NCI-H345 (cell line): ENCODE data around the gene LIMS2.

ENCODE experiments used
- DNase-seq: peaks from one replicate; lab custom pipeline; 2025; lab: John Stamatoyannopoulos, UW

LIMS2 gene

DNA sequence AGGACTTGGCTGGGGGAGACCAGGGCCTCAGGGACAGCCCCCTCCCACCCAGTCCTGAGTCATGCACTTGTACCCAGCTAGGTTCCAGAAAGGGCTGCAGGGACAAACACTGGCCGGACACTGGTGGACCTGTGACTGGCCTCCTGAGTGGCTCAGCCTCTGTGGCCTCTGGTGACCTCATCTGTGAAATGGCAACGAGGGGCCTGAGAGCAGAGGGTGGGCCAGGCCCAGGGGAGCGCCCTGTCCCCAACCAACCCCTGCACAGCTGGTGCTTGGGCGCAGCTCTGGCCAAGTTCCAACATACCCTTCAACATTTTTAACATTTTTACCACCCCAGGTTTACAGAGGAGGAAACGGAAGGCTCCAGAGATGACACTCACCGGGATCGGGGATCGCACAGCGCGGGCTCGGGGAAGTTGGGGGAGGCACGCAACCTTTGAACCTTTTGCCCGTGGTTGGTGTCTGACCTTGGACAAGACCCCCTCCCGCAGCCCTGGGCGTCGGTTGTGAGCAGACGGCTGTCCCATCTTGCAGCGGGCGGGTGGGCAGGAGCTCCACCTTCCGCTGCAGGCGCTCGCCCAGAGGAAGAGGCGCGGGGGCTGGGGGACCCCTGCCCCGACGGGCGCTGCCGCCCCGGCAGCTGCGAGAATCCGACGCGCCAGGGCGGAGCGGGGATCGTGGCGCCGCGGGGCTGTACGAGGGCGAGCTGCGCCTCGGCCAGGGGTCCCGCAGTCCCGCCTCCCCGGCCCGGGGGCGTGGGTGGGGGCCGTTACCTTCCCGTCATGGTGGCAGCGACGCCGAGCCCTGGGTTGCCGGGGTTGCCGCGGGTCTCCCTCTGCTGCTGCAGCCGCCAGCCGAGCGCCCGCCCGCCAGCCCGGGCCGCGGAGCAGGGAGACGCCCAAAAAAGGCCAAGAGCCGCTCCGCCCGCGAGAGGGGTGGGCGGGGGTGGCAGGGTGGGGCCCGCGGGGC lies 805 bp downstream of the LIMS2 start:
- peak; percentile 6 for DNase-seq

DNA sequence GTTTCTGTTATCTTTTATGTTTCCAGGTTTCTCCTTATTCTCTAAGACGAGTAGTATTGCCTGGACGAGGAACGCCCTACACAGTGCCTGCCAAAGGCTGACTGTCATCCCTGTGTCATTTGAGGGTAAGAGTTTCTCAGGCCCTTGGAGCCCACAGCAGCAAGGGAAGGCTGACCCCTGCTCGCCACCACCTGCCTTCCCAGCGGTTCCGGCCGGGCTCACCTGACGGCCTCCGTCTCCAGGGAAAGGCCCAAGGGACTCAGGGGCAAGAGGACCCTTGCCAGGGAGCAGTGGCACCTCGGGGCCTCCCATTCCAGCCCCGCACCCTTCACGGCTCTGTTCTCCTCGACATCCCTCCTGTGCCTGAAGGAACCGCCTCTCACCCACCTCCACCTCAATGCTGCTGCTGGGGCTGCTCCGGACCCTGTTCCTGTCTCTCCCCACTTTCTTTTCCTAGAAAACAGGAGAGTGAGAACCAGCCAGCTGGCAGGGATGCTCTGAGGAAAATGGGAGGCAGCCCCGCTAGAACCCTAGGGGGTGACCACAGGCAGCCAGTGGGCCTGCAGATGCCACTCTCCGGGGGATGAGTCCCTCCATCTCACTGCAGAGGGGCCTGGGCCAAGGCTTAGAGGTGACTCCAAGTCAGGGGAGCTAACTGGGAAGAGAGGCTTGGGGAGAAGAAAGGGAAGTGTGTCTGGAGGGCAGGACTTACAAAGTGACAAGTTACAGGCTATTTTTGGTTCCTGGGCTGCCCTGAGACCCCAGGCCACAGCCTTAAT lies 1.9 kb downstream of the LIMS2 start:
- DNase-seq: no peak

DNA sequence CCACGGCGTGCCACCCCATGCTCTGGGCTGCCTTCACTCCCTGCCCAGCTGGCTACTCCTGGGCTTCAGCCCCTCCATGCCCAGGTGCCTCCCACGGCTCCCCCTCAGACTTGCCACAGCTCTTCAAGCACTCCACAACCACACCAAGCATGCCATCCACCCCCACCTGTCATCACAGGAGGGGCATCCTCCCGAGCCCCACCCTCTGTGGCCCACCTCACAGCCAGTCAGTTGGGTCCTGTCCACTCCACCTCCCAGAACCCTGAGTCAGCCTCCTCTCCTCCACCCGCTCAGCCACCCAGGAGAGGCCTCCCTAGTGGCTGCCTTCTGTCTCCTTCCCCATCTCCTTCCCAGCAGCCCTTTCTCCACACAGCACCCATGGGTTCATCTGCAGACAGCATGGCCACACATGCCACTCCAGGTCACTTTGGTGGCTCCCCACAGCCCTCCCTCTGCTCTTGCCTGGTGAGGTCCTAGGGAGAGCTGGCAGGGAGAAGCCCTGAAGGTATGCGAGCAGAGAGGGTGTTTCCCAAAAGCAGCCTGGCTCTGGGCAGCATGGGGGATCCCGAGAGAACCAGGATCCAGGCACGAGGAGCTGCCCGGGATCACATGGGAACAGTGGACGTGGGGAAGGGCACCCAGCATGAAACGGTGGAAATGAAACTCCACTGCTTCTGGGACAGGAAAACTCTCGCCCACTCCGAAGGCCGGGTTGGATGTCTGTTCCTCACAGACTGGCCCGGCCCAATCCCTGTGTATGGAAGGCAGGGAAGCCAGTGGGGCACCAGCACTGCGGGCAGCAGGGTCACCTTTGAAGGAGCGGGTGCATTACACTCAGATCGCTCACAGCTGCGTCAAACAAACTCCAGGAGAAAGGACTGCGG lies 2.7 kb downstream of the LIMS2 start:
- no peak for DNase-seq

DNA sequence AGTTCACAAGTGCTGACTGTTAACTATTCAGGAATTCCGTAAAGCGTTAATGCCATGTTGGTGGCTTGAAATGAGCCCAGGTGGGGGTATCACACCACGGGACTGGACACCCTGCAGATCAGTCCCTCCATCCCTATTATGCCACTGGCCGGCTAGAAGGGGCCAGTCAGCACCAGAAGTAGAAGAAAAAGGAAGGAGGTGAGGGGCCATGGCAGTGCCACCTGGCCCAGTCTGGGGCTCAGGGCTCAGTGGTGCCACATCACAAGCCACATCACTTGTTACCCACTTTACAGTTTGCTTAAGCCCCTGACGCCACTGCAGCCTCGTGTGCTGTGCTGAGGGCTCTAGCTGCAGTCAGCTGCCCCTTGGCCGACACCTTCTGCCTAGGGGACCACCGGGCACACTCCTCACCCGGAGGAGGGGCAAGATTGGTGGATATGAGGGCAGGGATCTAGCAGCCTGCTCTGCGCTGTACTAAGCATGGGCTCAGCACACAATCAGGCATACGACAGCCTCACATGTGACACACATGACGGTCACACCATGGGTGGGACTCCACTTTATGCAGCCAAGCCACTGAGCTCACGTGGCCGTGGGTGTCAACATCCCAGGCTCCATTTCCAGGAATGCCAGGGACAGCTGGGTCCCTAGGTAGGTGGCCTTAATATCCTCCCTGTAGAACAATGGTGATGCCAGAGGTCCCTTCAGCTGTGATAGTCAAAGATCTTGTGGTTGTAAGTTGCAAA lies 3.6 kb downstream of the LIMS2 start:
- no peak for DNase-seq

DNA sequence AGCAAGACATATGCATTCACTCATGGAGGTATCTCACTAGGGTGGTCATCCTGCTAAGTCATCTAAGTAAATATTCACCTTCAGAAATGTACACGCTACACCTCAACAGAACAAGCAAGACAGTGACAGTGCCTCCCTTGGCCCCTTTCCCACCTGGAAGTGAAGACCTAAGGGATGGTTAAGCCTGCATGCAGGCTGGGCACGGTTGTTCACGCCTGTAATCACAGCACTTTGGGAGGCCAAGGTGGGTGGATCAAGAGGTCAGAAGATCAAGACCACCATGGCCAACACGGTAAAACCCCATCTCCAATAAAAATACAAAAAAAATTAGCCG lies 4.4 kb downstream of the LIMS2 start:
- DNase-seq: no peak

DNA sequence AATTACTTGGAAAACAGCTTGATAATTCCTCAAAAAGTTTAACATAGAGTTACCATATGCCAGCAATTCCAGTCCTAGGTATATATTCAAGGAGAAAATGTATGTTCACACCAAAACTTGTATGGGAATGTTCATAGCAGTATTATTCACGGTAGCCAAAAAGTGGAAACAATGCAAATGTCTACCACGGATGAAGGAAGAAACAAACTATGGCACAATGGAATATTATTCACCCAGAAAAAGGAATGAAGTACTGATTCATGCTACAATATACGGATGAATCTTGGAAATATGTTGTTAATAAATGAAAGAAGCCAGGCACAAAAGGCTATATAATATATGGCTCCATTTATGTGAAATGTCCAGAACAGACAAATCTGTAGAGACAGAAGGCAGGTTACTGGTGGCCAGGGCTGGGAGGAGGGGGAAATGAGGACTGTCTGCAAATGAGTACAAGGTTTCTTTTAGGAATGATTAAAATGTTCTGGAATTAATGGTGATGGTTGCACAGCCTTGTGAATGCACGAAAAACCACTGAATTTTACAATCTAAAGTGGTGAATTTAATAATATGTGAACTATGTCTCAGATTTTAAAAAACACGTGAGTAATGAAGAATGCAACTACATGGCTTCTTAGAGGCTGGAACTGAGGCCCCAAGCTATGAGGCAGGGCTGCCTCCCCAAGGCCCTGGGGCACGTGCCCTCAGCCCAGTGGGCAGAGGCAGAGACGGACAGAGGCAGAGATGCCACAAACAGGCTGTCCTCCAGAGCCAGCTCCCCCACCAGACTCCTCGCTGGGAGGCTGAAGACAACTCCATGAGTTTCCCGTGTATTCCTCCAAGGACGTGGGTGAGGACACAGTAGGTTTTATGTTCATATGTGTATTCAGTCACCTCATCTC lies 5.0 kb downstream of the LIMS2 start:
- no peak for DNase-seq

DNA sequence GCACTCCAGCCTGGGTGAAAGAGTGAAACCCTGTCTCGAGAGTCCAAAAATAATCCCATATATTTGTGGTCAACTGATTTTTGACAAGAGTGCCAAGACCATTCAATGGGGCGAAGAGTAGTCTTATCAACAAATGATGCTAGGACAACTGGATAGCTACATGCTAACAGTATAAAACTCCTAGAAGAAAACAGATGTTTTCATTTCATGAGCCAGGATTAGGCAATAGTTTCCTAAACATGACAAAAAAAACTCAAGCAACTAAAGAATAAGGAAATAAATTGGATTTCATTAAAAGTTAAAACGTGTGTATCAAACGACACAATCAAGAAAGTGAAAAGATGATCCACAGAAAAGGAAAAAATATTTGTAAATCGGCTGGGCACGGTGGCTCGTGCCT lies 6.3 kb downstream of the LIMS2 start:
- no peak for DNase-seq

DNA sequence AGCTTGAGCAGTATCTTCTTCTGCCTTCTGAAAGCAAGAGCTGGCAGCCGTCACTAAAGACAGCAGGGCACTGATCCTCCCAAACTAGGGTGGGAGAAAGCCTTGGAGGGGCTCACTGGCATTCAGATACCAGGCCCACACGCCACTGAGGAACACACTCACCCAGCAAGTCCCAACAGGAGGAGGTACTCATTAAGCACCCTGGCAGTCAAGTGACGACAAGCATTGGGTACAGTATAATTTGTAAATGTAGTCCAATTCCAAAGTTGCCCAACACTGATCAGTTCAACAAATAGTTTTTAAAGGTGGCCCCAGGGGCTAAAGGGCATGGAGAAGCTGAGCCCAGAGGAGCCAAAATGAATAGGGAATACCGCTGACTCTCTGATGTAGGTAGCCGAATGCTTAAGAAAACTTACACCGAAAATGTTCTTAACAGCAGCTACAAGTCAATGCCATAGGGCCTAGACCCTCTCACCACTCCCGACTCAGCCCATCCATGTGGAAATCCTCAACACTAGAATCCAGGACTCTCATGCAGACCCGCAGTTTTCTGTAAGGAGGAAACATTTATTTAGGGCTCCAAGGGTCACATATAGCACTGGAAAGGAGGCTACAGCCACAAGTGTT lies 9.9 kb downstream of the LIMS2 start:
- no peak for DNase-seq

DNA sequence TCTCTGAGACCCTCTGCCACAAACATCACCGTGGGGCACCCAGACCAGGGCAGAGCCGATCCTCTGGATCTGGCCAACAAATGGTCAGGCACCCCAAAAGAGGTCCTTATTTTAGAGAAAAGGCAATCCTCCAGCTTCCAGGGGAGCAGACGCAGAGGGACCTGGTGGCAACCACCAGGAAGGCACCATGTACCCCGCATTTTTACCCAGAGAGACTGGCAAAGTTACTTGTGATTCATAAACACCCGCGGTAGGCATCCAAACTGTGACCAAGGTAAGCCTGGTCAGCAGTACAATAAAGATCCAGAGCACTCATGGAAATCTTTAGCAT lies 10.5 kb downstream of the LIMS2 start:
- no peak for DNase-seq

DNA sequence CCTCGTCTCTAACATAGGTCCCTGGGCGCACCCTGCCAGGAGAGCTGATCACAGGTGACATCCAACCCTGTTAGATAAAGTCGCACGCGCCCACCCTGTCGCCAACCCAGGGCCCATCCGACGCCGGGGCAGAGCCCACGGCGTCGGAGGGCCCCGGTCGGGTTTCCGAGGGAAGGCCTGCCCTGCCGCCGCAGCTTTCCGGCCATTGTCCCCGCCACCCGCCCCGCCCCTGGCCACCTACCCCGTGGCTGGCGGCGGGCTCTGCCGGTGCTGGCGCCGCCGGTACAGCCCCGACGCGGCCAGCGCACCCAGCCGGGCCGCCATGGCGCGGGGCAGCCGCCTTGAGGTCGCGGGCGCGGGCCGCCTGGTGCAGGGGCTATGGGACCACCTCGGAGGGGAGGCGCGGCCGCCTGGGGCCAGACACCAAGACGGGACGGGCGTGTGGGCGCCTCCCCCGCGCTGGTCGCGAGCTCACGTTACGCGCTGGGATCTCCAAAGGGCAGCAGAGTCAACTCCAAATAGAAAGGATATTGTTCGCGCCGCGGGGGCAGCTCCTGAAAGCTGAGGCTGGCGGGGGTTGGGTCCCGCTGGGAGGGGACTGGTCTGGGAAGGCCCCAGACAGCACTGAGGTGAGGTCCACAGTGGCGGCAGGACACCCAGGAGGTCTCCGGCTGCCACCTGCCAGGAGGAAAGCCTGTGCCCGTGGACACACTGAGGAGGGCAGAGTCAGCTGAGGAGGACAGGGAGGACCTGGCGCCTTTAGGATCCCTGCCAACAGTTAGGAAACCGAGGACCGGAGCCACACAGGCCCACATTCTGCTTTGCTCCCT lies 11.1 kb downstream of the LIMS2 start:
- DNase-seq: no peak

DNA sequence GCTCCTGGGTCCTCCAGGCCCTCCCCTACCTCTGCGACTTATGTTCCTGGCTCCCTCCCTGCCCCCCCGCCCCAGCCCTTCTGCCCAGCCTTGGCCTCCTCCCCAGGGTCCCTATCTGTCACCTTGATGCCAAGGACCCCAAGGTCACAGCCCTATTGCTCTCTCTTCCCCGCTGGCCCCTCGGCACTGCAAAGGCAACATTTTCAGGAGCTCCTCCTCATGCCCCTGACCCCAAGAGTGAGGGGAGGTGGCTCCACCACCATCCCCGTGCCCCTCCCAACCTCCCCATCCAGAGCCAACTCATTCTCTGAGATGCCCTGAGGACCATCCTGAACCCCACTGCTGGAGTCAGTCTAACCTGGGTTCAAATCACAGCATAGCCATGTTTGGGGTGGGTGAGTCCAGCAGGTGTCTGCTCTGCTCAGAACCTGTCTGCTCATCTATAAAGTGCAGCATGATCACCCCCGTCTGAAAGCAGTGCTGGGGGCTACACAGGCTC lies 11.7 kb downstream of the LIMS2 start:
- no peak for DNase-seq

DNA sequence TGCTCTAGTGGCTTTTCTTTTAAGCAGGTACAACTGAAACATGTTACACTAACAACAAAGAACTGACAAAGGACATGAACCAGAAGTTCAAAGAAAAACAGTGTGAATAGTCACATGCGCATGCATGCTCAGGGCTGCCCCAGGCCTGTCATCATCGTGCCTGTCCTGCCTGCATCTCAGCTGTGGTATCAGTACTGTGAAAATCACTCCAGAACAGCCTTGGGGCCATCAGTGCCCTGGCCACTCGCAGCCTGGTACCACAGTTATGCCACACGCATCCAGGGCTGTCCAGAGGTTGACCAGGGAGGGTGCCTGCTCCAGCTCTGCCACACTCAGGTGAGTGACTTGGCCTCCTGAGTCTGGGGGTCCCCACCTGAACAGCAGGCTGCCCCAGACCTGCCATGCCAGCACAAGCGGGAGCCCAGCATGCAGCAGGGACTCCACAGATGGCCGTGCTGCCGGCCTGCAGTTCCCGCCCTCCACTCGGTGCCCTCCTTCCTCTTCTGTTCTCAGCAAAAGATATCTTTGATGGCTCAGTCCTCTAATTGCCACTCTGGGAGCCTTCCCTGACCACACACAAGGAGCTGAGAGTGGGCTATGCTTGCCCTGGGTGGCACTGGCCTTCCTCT lies 12.3 kb downstream of the LIMS2 start:
- DNase-seq: no peak

DNA sequence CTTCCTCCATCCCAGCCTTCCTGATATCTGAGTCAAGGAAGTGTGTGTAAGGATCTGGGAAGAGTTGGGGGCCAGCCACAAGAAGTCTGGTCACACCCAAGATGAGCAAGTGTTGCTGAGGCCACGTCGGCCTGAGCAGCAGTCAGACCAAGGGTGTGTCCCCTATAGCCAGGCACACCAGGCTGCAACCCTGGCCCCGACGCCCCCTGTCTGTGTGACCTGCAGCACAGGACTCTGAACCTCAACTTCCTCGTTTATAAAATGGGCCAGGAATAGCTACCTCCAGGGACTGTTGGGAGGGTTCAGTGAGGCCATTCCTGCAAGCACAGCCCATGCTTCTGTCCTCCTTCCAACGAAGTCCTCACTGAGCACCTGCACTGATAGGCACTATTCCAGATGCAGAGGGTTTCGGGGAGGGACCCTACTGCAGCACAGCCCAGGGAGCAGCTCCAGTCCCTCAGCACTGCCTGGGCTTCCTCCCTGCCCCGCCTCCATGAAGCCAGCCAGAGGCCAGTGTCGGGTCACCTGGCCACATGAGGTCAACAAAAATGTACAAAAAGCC lies 13.3 kb downstream of the LIMS2 start:
- DNase-seq: no peak

DNA sequence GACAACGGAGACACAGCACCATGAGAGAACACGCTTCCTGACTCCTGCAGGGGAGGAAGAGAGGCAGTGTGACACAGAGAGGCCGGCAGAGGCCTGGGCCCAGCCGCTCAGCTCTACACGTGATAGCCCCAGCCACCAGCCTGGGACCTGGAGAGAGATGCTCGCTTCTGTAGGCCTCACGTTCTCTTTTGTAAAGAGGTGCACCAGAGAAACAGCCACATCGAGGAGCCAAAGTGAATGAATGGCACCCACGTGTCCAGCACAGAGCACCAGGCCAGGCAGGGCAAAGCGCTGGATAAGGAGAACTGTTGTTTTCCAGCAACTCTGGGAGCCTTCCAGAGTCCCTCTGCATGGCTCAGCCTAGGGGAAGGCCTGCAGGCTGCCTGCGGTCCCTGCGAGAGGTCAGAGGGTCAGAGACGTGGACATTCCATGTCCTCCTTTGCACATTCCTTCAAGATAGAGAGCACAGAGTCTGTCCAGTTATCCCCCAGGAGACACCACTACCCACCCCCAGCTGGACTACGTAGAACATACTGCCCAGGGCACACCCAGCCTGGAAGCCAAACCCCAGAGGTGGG lies 14.2 kb downstream of the LIMS2 start:
- no peak for DNase-seq

DNA sequence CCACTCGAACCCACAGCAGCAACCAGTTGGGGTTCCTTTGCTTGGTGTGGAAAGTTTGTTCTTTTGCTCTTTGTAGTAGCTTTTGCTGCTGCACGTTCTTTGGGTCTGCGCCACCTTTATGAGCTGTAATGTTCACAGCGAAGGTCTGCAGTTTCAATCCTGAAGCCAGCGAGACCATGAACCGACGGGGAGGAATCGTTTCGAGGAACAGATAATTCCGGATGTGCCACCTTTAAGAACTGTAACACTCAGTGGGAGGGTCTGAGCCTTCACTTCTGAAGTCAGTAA lies 15.1 kb downstream of the LIMS2 start:
- no peak for DNase-seq

DNA sequence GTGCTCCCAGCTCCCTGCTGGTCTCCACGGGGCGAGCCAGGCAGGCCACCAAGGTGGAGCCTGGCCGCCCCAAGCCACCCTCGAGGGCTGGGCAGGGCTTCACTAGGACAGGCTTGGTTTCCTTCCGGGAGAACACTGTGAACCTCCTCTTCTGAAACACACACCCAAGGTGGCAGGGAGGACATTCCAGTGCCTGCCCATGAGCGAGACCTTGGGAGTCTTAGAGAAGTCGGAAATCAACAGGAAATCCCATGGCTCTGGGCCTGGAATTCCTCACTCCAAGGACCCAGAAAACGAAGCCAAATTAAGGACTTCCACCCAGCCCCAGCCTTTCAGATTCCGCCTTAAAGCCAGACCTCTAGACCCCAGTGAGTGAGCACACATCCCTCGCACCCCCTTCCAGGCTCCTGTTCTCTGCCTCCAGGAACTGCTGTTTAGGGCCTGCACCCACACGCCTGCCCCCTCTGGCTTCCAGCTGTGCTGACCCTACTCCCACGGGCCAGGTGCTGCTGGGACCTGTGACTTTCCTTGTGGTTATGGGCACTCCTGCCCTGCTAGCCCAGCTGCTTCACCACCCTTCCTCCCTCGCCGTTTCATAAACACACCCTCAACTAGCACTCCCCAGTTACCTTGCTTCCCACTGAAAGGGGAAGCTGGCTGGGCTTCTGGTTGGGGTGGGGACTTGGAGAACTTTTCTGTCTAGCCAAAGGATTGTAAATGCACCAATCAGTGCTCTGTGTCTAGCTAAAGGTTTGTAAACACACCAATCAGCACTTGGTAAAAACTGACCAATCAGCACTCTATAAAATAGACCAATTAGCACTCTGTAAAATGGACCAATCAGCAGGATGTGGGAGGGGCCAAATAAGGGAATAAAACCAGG lies 15.7 kb downstream of the LIMS2 start:
- no peak for DNase-seq
